Fibroblast of lung (primary cell): ENCODE measurements around the gene STRA8. TPM values are rescaled to one million over a fixed set of nuclear protein-coding genes. Genes with fewer than 3 reads are reported as not detected.
A peak's percentile ranks its signal among the peaks of the same experiment; 100 is the strongest.

Experiments
- DNase-seq, 2 donors: peaks; one replicate each; pipeline versions ENCODE4 v3.0.0 to v3.0.0-alpha.2; 2010; ENCODE audit warnings: low read depth in 2 of 2
- H2AFZ ChIP-seq: 2 replicates; pipeline ENCODE4 v1.5.1; 2012; ENCODE audit warnings: low read length, control low read depth, inconsistent platforms
- H3K27ac ChIP-seq: 2 replicates; pipeline ENCODE4 v1.5.1; 2011; ENCODE audit warnings: low read length, control low read depth; ENCODE audit not compliant: insufficient read depth
- H3K27me3 ChIP-seq: 2 replicates; pipeline ENCODE4 v1.5.1; 2011; ENCODE audit warnings: mild to moderate bottlenecking, low read length; ENCODE audit not compliant: control insufficient read depth, insufficient read depth
- H3K36me3 ChIP-seq: 2 replicates; pipeline ENCODE4 v1.5.1; 2011; ENCODE audit warnings: low read length; ENCODE audit not compliant: control insufficient read depth, insufficient read depth
- H3K4me1 ChIP-seq: 2 replicates; pipeline ENCODE4 v1.5.1; 2011; ENCODE audit warnings: low read length; ENCODE audit not compliant: control insufficient read depth, insufficient read depth; ENCODE audit errors: extremely low read depth
- H3K4me2 ChIP-seq: 2 replicates; pipeline ENCODE4 v1.5.1; 2011; ENCODE audit warnings: low read length, control low read depth; ENCODE audit not compliant: insufficient read depth; ENCODE audit errors: extremely low read depth
- H3K4me3 ChIP-seq, 4 experiments: fragments of 200-600 bp in 1 of 4; sonication (generic) in 1 of 4; replicated peaks in 1 of 4; 2 replicates each; pipeline ENCODE4 v1.5.1; 2011 to 2016; ENCODE audit warnings: low read length in 4 of 4, low read depth in 3 of 4, mild to moderate bottlenecking in 3 of 4, control low read depth in 2 of 4, inconsistent platforms in 1 of 4, mixed read lengths in 1 of 4; ENCODE audit not compliant: insufficient read depth in 1 of 4; ENCODE audit errors: control extremely low read depth in 1 of 4
- H3K79me2 ChIP-seq: 2 replicates; pipeline ENCODE4 v1.5.1; 2012; ENCODE audit warnings: mild to moderate bottlenecking, low read length, inconsistent platforms; ENCODE audit not compliant: control insufficient read depth, insufficient read depth
- H3K9ac ChIP-seq: 2 replicates; pipeline ENCODE4 v1.5.1; 2011; ENCODE audit warnings: mild to moderate bottlenecking, low read length, control low read depth; ENCODE audit not compliant: insufficient read depth
- H3K9me3 ChIP-seq: 2 replicates; pipeline ENCODE4 v1.5.1; 2012; ENCODE audit warnings: low read depth, low read length; ENCODE audit not compliant: control insufficient read depth, insufficient read depth
- H4K20me1 ChIP-seq: 2 replicates; pipeline ENCODE4 v1.5.1; 2011; ENCODE audit warnings: low read length; ENCODE audit not compliant: control insufficient read depth, insufficient read depth; ENCODE audit errors: extremely low read depth
- EZH2 ChIP-seq: IDR thresholded peaks from 2 replicates; pipeline ENCODE4 v1.5.1; 2012; ENCODE audit warnings: low read length, control low read depth, mild to moderate bottlenecking; ENCODE audit errors: missing control alignments
- polyA plus RNA-seq, 2 donors: library from polyadenylated mRNA; depleted of rRNA in 1 of 2; stranded (reverse) in 1 of 2; unstranded in 1 of 2; fragments of >200 nt; gene quantifications; 2 replicates each; pipeline ENCODE4 v1.2.1, GENCODE V29; 2011 to 2012; ENCODE audit warnings: missing spikeins in 1 of 2
- total RNA-seq: library from RNA; depleted of rRNA; stranded (reverse); fragments of >200 nt; gene quantifications from 2 replicates; pipeline ENCODE4 v1.2.1, GENCODE V29; 2014
- TF ChIP-seq, protein P1 (sequence below), 2 donors: IDR thresholded peaks in 1 of 2; conservative IDR thresholded peaks in 1 of 2; 1 replicate in 1 of 2; 2 replicates in 1 of 2; pipeline ENCODE4 v1.5.1; 2011 to 2012; ENCODE audit warnings: low read length in 2 of 2, control low read depth in 1 of 2, inconsistent platforms in 1 of 2, low read depth in 1 of 2, mild to moderate bottlenecking in 1 of 2

STRA8 gene
- total and polyA plus RNA-seq, 2 donors (not counting 1 experiment from before 2014, with no cell fraction given), result not detected

GRCh38 chr7:135205850-135206249 lies 27.8 kb upstream of the STRA8 start:
- Histone ChIP-seq H3K79me2 (peaks cover 4% of the 10 kb centered on the region), H2AFZ (no peak overlapping the region), H3K4me1 (peaks cover 21% of the 10 kb centered on the region), H3K36me3 (no peaks in the 10 kb centered on the region), H3K9ac (no peak overlapping the region), H3K9me3 (no peaks in the 10 kb centered on the region), H4K20me1 (no peaks in the 10 kb centered on the region), H3K27ac (peak overlapping the region; percentile 94), H3K4me3 (no peak overlapping the region), H3K27me3 (no peaks in the 10 kb centered on the region), H3K4me2 (no peak overlapping the region)
- DNase-seq, result no peak
- no peak for TF ChIP-seq EZH2
- TF ChIP-seq, protein P1, sequence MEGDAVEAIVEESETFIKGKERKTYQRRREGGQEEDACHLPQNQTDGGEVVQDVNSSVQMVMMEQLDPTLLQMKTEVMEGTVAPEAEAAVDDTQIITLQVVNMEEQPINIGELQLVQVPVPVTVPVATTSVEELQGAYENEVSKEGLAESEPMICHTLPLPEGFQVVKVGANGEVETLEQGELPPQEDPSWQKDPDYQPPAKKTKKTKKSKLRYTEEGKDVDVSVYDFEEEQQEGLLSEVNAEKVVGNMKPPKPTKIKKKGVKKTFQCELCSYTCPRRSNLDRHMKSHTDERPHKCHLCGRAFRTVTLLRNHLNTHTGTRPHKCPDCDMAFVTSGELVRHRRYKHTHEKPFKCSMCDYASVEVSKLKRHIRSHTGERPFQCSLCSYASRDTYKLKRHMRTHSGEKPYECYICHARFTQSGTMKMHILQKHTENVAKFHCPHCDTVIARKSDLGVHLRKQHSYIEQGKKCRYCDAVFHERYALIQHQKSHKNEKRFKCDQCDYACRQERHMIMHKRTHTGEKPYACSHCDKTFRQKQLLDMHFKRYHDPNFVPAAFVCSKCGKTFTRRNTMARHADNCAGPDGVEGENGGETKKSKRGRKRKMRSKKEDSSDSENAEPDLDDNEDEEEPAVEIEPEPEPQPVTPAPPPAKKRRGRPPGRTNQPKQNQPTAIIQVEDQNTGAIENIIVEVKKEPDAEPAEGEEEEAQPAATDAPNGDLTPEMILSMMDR (conservative IDR thresholded peaks at IDR 0.05 in 1 of 2, IDR thresholded peaks at IDR 0.05 in 1 of 2; ENCODE audit: low read depth in 1 of 2, low read length in 2 of 2), result no peak

- Histone ChIP-seq H4K20me1 (no peaks in the 10 kb centered on the region), H2AFZ (no peak overlapping the region), H3K79me2 (peaks cover 2% of the 10 kb centered on the region), H3K27me3 (no peaks in the 10 kb centered on the region), H3K4me1 (peaks cover 21% of the 10 kb centered on the region), H3K36me3 (no peaks in the 10 kb centered on the region), H3K4me2 (no peak overlapping the region), H3K9ac (no peak overlapping the region), H3K27ac (no peak overlapping the region), H3K4me3 (no peak overlapping the region), H3K9me3 (no peaks in the 10 kb centered on the region)
- no peak for DNase-seq
- no peak for TF ChIP-seq EZH2
- TF ChIP-seq, protein P1 (conservative IDR thresholded peaks at IDR 0.05 in 1 of 2, IDR thresholded peaks at IDR 0.05 in 1 of 2; ENCODE audit: low read depth in 1 of 2, low read length in 2 of 2), result no peak
These were observed 26.7 kb upstream of the STRA8 start for GRCh38 chr7:135206941-135207391.

DNA sequence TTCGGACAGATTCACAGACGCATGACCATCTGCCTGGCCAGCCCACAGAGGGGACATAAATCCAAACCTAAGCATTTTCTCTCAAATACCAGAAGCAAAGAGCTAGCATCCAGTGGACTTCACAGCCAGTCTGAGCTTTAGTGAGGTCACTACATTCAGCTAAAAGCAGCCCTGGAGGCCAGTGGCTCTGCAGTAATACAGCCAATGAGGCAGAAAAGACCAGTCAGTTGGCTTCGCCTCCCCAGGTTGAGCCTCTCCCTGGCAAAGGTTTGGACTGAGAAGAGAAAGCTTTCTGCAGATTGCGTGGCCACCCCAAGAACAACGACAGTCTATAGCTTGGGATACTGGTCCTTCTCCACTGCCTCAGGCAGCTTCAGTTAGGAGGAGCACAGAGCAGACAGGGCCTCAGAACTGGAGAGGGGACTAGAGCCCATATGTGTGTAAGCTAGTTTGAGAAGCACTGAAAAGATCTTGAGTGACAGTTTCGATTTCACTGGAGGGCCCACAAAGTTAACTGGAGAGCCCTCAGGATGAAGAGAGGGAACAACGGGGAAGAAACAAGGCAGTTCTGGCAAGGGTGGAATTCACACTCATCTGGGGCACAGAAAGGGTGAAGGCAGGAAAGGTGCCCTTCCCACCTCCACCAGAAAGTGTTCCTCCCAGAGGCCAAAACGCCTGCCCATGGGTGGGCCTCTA lies 26.1 kb upstream of the STRA8 start:
- no peak overlapping the region for H3K4me2 ChIP-seq
- H3K27ac ChIP-seq, result no peak overlapping the region
- peaks cover 21% of the 10 kb centered on the region for H3K4me1 ChIP-seq
- H4K20me1 ChIP-seq, result no peaks in the 10 kb centered on the region
- TF ChIP-seq, protein P1 (conservative IDR thresholded peaks at IDR 0.05 in 1 of 2, IDR thresholded peaks at IDR 0.05 in 1 of 2; ENCODE audit: low read depth in 1 of 2, low read length in 2 of 2), result no peak
- TF ChIP-seq EZH2, result no peak
- no peaks in the 10 kb centered on the region for H3K36me3 ChIP-seq
- H3K4me3 ChIP-seq, result no peak overlapping the region
- no peak overlapping the region for H3K9ac ChIP-seq
- no peak for DNase-seq
- no peaks in the 10 kb centered on the region for H3K27me3 ChIP-seq
- no peak overlapping the region for H2AFZ ChIP-seq
- peaks cover 2% of the 10 kb centered on the region for H3K79me2 ChIP-seq
- H3K9me3 ChIP-seq, result no peaks in the 10 kb centered on the region
